HepG2 (cell line): Measurements from ENCODE around the gene SLC2A8. TPM values are rescaled to one million over a fixed set of nuclear protein-coding genes. Genes with fewer than 3 reads are reported as not detected.

ENCODE experiments used
- CC2D1A ChIP-seq: sonication (generic); formaldehyde crosslinking; IDR thresholded peaks from 2 replicates; pipeline ENCODE4 v1.8.1; 2023; ENCODE audit warnings: mild to moderate bottlenecking, missing genetic modification reagents
- FOXC1 ChIP-seq: sonication (generic); formaldehyde crosslinking; IDR thresholded peaks from 2 replicates; pipeline ENCODE4 v1.8.0; 2022; ENCODE audit warnings: mild to moderate bottlenecking, missing genetic modification reagents, borderline replicate concordance
- GLI4 ChIP-seq: sonication (generic); formaldehyde crosslinking; IDR thresholded peaks from 2 replicates; pipeline ENCODE4 v1.5.1; 2020; ENCODE audit warnings: missing genetic modification reagents, mild to moderate bottlenecking, moderate library complexity, borderline replicate concordance
- HMG20A ChIP-seq: IDR thresholded peaks from 2 replicates; pipeline ENCODE4 v1.6.1; 2016; ENCODE audit warnings: borderline replicate concordance
- MAFG ChIP-seq: sonication (generic); formaldehyde crosslinking; IDR thresholded peaks from 2 replicates; pipeline ENCODE4 v1.5.1; 2020; ENCODE audit warnings: mild to moderate bottlenecking, missing genetic modification reagents
- NCOR1 ChIP-seq: fragments of 200-600 bp; sonication (generic); IDR thresholded peaks from 2 replicates; pipeline ENCODE4 v1.7.0; 2017; ENCODE audit warnings: antibody characterized with exemption, low read length, borderline replicate concordance
- NFKB2 ChIP-seq: sonication (generic); formaldehyde crosslinking; IDR thresholded peaks from 2 replicates; pipeline ENCODE4 v1.4.0; 2020; ENCODE audit warnings: missing genetic modification reagents, borderline replicate concordance
- PLRG1 ChIP-seq: fragments of 450-650 bp; conservative IDR thresholded peaks from 2 replicates; pipeline ENCODE4 v1.6.1; 2016
- RXRA ChIP-seq: sonication (generic); formaldehyde crosslinking; IDR thresholded peaks from 2 replicates; pipeline ENCODE4 v1.5.1; 2020; ENCODE audit warnings: missing genetic modification reagents
- ZBTB3 ChIP-seq: sonication (generic); formaldehyde crosslinking; IDR thresholded peaks from 2 replicates; pipeline ENCODE4 v1.4.0; 2020; ENCODE audit warnings: low read depth, mild to moderate bottlenecking, moderate library complexity, missing genetic modification reagents, borderline replicate concordance
- polyA plus RNA-seq, 8 experiments: library from polyadenylated mRNA; depleted of rRNA in 3 of 8; stranded (reverse) in 7 of 8; unstranded in 1 of 8; fragments of >200 nt; fragmentation: Illumina TruSeq in 4 of 8; extraction: Trizol in 4 of 8; gene quantifications; 2 replicates each; pipeline versions ENCODE4 v1.2.1 to v1.2.3, GENCODE V29; 2011 to 2016; ENCODE audit warnings: low read depth in 4 of 8, missing spikeins in 1 of 8, mixed read lengths in 1 of 8; ENCODE audit not compliant: insufficient read depth in 1 of 8
- total RNA-seq, 5 experiments: library from RNA; depleted of rRNA; stranded (reverse); fragments of >200 nt; fragmentation: Illumina TruSeq; extraction: Trizol; gene quantifications; 2 replicates each; pipeline ENCODE4 v1.2.3, GENCODE V29; 2016; ENCODE audit warnings: low read depth in 1 of 5
- TF ChIP-seq, protein P1 (sequence below): sonication (generic); formaldehyde crosslinking; IDR thresholded peaks from one replicate; pipeline ENCODE4 v1.5.1; 2020; ENCODE audit warnings: mild to moderate bottlenecking, missing genetic modification reagents; ENCODE audit errors: not compliant biosample characterization
- TF ChIP-seq, protein P2 (sequence below): sonication (generic); formaldehyde crosslinking; IDR thresholded peaks from 2 replicates; pipeline ENCODE4 v1.5.0; 2020; ENCODE audit warnings: mild to moderate bottlenecking, missing genetic modification reagents, borderline replicate concordance
- TF ChIP-seq, protein P3 (sequence below): sonication (generic); formaldehyde crosslinking; IDR thresholded peaks from 2 replicates; pipeline ENCODE4 v1.4.0; 2020; ENCODE audit warnings: missing genetic modification reagents
- TF ChIP-seq, protein P4 (sequence below): sonication (generic); formaldehyde crosslinking; IDR thresholded peaks from 2 replicates; pipeline ENCODE4 v1.8.1; 2023; ENCODE audit warnings: missing genetic modification reagents, inconsistent platforms, borderline replicate concordance

Gene SLC2A8
- total and polyA plus RNA-seq, 2 of the 13 experiments (the other 11 are each of a cell fraction or from before 2014, with no cell fraction given), result 22.6 to 48.6 TPM

DNA sequence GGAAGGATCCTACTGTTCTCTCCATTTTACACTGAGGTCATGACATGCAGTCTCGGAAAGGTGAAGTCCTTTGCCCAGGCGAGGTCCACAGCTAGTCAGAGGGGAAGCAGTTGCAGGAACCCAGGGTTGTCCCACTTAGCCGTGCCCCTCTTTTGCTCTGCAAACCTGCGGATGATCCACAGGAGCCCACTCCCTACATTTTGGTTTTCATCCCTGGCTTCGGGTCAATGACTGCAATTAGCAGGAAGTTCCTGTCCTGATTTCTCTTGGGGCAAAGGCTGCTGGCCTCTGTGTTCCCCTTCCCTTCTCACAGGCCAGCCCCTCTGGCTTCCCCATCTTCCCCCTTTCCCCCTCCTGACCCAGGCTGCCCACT, 1.3 kb downstream of the SLC2A8 start (continued):
- TF ChIP-seq, protein P1, sequence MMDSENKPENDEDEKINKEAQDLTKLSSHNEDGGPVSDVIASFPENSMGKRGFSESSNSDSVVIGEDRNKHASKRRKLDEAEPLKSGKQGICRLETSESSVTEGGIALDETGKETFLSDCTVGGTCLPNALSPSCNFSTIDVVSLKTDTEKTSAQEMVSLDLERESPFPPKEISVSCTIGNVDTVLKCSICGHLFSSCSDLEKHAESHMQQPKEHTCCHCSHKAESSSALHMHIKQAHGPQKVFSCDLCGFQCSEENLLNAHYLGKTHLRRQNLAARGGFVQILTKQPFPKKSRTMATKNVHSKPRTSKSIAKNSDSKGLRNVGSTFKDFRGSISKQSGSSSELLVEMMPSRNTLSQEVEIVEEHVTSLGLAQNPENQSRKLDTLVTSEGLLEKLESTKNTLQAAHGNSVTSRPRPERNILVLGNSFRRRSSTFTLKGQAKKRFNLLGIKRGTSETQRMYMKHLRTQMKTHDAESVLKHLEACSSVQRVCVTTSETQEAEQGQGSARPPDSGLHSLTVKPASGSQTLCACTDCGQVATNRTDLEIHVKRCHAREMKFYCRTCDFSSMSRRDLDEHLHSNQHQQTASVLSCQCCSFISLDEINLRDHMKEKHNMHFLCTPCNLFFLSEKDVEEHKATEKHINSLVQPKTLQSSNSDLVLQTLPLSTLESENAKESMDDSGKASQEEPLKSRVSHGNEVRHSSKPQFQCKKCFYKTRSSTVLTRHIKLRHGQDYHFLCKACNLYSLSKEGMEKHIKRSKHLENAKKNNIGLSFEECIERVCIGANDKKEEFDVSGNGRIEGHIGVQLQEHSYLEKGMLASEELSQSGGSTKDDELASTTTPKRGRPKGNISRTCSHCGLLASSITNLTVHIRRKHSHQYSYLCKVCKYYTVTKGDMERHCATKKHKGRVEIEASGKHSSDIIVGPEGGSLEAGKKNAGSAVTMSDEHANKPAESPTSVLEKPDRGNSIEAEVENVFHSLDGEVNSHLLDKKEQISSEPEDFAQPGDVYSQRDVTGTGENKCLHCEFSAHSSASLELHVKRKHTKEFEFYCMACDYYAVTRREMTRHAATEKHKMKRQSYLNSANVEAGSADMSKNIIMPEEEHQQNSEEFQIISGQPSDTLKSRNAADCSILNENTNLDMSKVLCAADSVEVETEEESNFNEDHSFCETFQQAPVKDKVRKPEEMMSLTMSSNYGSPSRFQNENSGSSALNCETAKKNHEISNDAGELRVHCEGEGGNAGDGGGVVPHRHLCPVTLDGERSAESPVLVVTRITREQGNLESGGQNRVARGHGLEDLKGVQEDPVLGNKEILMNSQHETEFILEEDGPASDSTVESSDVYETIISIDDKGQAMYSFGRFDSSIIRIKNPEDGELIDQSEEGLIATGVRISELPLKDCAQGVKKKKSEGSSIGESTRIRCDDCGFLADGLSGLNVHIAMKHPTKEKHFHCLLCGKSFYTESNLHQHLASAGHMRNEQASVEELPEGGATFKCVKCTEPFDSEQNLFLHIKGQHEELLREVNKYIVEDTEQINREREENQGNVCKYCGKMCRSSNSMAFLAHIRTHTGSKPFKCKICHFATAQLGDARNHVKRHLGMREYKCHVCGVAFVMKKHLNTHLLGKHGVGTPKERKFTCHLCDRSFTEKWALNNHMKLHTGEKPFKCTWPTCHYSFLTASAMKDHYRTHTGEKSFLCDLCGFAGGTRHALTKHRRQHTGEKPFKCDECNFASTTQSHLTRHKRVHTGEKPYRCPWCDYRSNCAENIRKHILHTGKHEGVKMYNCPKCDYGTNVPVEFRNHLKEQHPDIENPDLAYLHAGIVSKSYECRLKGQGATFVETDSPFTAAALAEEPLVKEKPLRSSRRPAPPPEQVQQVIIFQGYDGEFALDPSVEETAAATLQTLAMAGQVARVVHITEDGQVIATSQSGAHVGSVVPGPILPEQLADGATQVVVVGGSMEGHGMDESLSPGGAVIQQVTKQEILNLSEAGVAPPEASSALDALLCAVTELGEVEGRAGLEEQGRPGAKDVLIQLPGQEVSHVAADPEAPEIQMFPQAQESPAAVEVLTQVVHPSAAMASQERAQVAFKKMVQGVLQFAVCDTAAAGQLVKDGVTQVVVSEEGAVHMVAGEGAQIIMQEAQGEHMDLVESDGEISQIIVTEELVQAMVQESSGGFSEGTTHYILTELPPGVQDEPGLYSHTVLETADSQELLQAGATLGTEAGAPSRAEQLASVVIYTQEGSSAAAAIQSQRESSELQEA (CRISPR knock-in tag), result no peak
- TF ChIP-seq NCOR1, result no peak
- 0 out of 2 replicates have a peak, but pooled peaks have one; percentile 3 for TF ChIP-seq NFKB2 (CRISPR knock-in tag)
- TF ChIP-seq RXRA (CRISPR knock-in tag), result no peak
- TF ChIP-seq, protein P2, sequence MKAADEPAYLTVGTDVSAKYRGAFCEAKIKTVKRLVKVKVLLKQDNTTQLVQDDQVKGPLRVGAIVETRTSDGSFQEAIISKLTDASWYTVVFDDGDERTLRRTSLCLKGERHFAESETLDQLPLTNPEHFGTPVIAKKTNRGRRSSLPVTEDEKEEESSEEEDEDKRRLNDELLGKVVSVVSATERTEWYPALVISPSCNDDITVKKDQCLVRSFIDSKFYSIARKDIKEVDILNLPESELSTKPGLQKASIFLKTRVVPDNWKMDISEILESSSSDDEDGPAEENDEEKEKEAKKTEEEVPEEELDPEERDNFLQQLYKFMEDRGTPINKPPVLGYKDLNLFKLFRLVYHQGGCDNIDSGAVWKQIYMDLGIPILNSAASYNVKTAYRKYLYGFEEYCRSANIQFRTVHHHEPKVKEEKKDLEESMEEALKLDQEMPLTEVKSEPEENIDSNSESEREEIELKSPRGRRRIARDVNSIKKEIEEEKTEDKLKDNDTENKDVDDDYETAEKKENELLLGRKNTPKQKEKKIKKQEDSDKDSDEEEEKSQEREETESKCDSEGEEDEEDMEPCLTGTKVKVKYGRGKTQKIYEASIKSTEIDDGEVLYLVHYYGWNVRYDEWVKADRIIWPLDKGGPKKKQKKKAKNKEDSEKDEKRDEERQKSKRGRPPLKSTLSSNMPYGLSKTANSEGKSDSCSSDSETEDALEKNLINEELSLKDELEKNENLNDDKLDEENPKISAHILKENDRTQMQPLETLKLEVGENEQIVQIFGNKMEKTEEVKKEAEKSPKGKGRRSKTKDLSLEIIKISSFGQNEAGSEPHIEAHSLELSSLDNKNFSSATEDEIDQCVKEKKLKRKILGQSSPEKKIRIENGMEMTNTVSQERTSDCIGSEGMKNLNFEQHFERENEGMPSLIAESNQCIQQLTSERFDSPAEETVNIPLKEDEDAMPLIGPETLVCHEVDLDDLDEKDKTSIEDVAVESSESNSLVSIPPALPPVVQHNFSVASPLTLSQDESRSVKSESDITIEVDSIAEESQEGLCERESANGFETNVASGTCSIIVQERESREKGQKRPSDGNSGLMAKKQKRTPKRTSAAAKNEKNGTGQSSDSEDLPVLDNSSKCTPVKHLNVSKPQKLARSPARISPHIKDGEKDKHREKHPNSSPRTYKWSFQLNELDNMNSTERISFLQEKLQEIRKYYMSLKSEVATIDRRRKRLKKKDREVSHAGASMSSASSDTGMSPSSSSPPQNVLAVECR (CRISPR knock-in tag), result 0 out of 2 replicates have a peak, but pooled peaks have one; percentile 1
- no peak for TF ChIP-seq MAFG (CRISPR knock-in tag)
- TF ChIP-seq CC2D1A (CRISPR knock-in tag), result no peak
- TF ChIP-seq PLRG1, result no peak
- TF ChIP-seq, protein P3, sequence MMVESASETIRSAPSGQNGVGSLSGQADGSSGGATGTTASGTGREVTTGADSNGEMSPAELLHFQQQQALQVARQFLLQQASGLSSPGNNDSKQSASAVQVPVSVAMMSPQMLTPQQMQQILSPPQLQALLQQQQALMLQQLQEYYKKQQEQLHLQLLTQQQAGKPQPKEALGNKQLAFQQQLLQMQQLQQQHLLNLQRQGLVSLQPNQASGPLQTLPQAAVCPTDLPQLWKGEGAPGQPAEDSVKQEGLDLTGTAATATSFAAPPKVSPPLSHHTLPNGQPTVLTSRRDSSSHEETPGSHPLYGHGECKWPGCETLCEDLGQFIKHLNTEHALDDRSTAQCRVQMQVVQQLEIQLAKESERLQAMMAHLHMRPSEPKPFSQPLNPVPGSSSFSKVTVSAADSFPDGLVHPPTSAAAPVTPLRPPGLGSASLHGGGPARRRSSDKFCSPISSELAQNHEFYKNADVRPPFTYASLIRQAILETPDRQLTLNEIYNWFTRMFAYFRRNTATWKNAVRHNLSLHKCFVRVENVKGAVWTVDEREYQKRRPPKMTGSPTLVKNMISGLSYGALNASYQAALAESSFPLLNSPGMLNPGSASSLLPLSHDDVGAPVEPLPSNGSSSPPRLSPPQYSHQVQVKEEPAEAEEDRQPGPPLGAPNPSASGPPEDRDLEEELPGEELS (CRISPR knock-in tag), result no peak
- TF ChIP-seq, protein P4, sequence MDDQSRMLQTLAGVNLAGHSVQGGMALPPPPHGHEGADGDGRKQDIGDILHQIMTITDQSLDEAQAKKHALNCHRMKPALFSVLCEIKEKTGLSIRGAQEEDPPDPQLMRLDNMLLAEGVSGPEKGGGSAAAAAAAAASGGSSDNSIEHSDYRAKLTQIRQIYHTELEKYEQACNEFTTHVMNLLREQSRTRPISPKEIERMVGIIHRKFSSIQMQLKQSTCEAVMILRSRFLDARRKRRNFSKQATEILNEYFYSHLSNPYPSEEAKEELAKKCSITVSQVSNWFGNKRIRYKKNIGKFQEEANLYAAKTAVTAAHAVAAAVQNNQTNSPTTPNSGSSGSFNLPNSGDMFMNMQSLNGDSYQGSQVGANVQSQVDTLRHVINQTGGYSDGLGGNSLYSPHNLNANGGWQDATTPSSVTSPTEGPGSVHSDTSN (CRISPR knock-in tag), result peak; percentile 41; the same call in 1 of the 2 replicates
- 0 out of 2 replicates have a peak, but pooled peaks have one; percentile 63 for TF ChIP-seq FOXC1 (CRISPR knock-in tag)
- no peak for TF ChIP-seq HMG20A (CRISPR knock-in tag)
- no peak for TF ChIP-seq GLI4 (CRISPR knock-in tag)
- TF ChIP-seq ZBTB3 (CRISPR knock-in tag), result no peak
